Neutrophil (primary cell): Measurements from ENCODE around the gene MCM3AP.
A peak's percentile ranks its signal among the peaks of the same experiment; 100 is the strongest.

Source experiments
- H3K27ac ChIP-seq: fragments of 200-600 bp; sonication (generic); 2 replicates; pipeline ENCODE4 v1.5.1; 2016; ENCODE audit warnings: mild to moderate bottlenecking, moderate library complexity
- H3K27me3 ChIP-seq: fragments of 200-600 bp; sonication (generic); 2 replicates; pipeline ENCODE4 v1.6.0; 2016; ENCODE audit warnings: mild to moderate bottlenecking
- H3K36me3 ChIP-seq: fragments of 200-600 bp; sonication (generic); 2 replicates; pipeline ENCODE4 v1.5.1; 2017
- H3K4me1 ChIP-seq, 2 experiments: fragments of 200-600 bp in 1 of 2; sonication (generic) in 1 of 2; 1 replicate in 1 of 2; 2 replicates in 1 of 2; pipeline versions ENCODE4 v1.5.1 to v1.6.1; 2013 to 2016; ENCODE audit warnings: low read depth in 1 of 2, low read length in 1 of 2, mild to moderate bottlenecking in 1 of 2, moderate library complexity in 1 of 2; ENCODE audit not compliant: control insufficient read depth in 1 of 2, insufficient read depth in 1 of 2
- H3K4me3 ChIP-seq, 2 experiments: fragments of 200-600 bp in 1 of 2; sonication (generic) in 1 of 2; 1 replicate in 1 of 2; 2 replicates in 1 of 2; pipeline ENCODE4 v1.5.1; 2013 to 2016; ENCODE audit warnings: low read depth in 1 of 2, low read length in 1 of 2, mild to moderate bottlenecking in 1 of 2, moderate library complexity in 1 of 2
- H3K9me3 ChIP-seq: fragments of 200-600 bp; sonication (generic); 2 replicates; pipeline ENCODE4 v1.5.1; 2016
- TF ChIP-seq, protein P1 (sequence below): fragments of 200-600 bp; sonication (generic); IDR thresholded peaks from 2 replicates; pipeline ENCODE4 v1.5.1; 2016; ENCODE audit warnings: antibody characterized with exemption

MCM3AP gene

DNA sequence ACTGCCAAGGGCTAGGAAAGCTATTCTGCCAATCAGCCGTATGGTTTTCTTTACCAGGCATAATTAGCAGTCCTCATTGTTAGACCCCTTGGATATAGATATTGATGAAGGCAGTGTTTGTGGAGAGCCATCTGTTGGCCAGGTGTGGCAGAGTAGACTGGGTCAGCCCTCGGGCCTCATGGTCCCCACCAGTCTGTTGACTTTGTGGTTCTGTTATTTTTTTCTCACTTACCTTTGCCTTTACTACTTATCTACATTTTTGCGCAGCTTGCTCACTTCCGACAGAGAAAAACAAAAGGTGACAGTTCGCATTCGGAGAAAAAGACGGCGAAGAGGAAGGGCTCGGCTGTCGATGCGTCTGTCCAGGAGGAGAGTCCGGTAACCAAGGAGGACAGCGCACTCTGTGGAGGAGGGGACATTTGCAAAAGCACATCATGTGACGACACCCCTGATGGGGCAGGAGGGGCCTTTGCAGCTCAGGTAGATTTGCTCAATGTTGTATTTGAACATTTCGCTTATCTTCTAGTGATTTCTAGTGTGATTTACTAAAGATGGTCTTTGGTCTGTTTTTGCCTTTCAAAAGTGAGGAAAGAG lies 40.8 kb upstream of the MCM3AP start:
- Histone ChIP-seq H3K27ac (no peak overlapping the region), H3K27me3 (no peaks in the 10 kb centered on the region), H3K4me3 (no peak overlapping the region), H3K36me3 (peaks cover 9% of the 10 kb centered on the region), H3K9me3 (no peaks in the 10 kb centered on the region), H3K4me1 (peaks cover 33 to 35% of the 10 kb centered on the region in 2 experiments)
- TF ChIP-seq, protein P1, sequence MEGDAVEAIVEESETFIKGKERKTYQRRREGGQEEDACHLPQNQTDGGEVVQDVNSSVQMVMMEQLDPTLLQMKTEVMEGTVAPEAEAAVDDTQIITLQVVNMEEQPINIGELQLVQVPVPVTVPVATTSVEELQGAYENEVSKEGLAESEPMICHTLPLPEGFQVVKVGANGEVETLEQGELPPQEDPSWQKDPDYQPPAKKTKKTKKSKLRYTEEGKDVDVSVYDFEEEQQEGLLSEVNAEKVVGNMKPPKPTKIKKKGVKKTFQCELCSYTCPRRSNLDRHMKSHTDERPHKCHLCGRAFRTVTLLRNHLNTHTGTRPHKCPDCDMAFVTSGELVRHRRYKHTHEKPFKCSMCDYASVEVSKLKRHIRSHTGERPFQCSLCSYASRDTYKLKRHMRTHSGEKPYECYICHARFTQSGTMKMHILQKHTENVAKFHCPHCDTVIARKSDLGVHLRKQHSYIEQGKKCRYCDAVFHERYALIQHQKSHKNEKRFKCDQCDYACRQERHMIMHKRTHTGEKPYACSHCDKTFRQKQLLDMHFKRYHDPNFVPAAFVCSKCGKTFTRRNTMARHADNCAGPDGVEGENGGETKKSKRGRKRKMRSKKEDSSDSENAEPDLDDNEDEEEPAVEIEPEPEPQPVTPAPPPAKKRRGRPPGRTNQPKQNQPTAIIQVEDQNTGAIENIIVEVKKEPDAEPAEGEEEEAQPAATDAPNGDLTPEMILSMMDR = no peak

DNA sequence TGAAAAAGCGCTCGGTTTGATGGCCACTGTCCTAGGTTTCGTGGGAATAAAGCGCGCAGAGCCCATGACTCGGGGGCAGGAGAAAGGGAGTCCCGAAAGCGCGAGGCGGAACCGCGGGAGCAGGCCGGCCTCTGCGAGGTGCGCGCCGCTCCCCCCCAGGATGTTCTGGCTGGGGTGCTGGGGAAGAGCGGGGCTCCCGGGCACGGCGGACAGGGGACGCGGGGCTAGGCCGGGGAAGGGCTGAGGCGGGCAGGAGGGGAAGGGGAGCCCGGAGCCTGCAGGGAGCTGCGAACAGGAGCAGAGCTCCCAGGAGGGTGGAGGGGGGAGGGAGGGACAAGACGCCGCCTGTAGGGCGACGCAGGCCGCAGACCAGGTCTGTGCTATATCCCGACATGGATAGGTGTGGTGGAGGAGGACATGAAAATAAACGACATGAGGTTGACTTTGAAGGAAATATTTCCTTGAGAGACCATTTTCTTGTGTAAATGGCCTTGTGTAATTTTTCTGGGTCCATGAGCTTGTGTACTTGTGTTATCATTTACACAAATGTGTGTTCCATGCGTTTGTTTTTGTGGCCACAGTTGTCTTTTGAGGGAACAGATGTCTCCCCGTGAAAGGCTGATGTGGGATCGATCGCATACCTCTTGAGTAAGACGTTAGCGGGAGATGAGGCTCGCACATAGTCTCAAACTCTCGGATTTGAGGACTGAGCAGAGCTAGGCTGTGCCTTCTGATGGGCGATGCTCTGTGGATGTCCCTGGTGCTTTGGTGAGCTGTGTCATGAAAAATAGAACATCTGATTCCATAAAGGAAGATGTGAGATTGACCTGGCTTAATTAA lies 39.9 kb upstream of the MCM3AP start:
- TF ChIP-seq, protein P1 = no peak
- Histone ChIP-seq H3K27me3 (no peaks in the 10 kb centered on the region), H3K36me3 (peaks cover 9% of the 10 kb centered on the region), H3K27ac (peak overlapping the region; percentile 94), H3K9me3 (no peaks in the 10 kb centered on the region), H3K4me1 (peaks cover 40 to 44% of the 10 kb centered on the region in 2 experiments), H3K4me3 (peak overlapping the region; percentile 96 to 100)

DNA sequence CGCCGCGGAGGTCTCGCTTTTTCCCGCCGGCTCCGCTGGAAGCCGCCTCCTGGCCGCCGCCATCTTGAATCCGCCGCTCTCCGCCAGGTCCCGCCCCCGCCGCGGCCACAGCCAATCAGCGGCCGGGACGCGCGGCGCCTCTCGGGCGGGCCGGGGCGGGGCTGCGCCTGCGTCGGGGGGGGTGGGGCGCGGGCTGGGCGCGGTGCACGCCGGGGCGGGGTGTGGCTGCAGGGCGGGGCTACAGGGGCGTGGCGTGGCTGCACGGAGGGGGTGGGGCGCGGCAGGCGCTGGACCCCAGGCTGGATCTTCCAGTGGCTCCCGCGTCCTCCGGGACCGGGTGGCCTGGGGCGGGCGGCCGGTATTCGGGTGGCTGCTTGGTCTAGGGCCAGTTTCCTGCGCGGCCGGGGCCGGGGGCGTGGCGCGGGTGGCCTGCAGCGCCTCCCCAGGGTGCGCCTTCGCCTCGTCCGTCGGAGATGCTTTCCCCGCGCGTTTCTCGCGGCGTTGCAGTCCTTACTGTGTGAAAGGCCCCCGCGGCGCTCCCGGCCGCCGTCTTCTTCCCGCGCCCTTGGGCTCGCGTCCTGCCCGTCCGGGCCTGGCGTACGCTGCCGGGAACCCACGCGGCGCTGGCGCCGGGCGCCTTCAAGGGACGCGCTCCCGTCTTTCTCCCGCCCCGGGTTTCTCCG lies 39.1 kb upstream of the MCM3AP start:
- H3K4me3 ChIP-seq = peak overlapping the region; percentile 96 to 100
- H3K4me1 ChIP-seq = peaks cover 45 to 49% of the 10 kb centered on the region in 2 experiments
- peak overlapping the region; percentile 94 for H3K27ac ChIP-seq
- TF ChIP-seq, protein P1 = peak; percentile 44
- no peaks in the 10 kb centered on the region for H3K27me3 ChIP-seq
- peaks cover 6% of the 10 kb centered on the region for H3K36me3 ChIP-seq
- H3K9me3 ChIP-seq = no peaks in the 10 kb centered on the region

DNA sequence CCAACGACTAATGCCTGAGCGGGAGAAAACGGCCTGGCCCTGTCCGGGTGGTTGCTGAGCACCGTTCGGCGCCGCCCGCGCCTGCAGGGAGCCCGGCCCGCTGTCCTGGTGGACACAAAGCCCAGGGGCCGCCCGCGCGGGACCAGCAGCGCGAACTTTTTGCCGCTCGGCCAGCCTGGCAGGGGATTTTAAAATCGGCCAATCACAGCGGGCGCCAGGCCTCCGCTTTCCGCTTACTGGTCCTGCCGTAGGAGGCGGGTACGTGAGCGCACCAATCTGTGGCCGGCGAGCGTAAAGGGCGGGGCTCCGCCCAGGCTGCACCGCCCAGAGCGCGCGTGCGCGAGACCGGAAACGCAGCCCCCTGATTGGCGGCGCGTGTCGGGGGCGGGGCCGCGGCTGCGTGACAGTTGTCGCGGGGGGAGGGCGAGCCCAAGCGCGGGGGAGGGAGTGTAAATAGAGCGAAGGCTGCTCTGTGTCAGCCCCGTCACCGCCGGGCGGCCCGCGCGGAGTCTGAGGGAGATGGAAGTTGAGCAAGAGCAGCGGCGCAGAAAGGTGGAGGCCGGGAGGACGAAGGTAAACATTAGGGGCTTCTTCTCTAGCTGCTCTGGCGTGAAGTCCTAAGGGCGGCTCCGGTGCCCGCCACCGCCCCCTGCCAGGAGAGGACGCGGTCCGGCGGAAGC lies 38.4 kb upstream of the MCM3AP start, which contains the start of the genes C21orf58 and PCNT:
Gene C21orf58 (minus strand): TSS at position 161 of the 680 bp plus-strand sequence. CDS start 1,132 bp downstream, outside the sequence.
Gene PCNT (plus strand): TSS at position 447 of the 680 bp plus-strand sequence. CDS start 73 bp downstream, at position 520.
- peak within 1 kb of the TSS; percentile 96 to 100 for H3K4me3 ChIP-seq
- TF ChIP-seq, protein P1 = peak; percentile 24
- H3K27ac ChIP-seq = peak within 1 kb of the TSS; percentile 94
- peaks cover 4% of the 10 kb centered on the region for H3K36me3 ChIP-seq
- H3K9me3 ChIP-seq = no peaks in the 10 kb centered on the region
- H3K4me1 ChIP-seq = peaks cover 47 to 49% of the 10 kb centered on the region in 2 experiments
- no peaks in the 10 kb centered on the region for H3K27me3 ChIP-seq

DNA sequence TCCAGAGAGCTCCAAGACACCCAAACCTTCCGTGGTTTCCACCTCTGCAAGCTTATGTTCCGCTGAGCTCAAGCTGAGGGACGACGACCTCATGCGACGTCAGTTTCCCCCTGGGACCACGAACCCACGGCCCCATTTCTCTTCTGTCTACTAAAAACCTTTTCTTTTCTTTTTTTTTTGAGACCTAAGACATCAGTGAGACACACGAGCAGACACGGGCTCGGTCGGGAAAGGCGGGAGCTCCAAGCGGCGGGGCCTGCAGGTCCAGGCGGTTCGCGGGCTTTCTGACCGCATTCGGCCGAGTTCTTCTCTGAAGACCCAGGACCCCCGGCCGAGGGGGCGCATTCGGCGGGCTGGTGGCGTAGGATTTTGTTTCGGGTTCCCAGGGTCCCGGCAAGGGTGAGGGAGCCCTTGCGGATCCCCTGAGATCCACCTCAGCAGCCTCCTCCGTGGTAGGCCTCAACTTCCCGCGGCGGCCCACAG lies 37.9 kb upstream of the MCM3AP start:
- H3K4me1 ChIP-seq = peaks cover 47 to 49% of the 10 kb centered on the region in 2 experiments
- TF ChIP-seq, protein P1 = no peak
- H3K9me3 ChIP-seq = no peaks in the 10 kb centered on the region
- H3K27ac ChIP-seq = peak overlapping the region; percentile 94
- no peaks in the 10 kb centered on the region for H3K27me3 ChIP-seq
- peak overlapping the region; percentile 96 to 100 for H3K4me3 ChIP-seq
- peaks cover 4% of the 10 kb centered on the region for H3K36me3 ChIP-seq
